ENCODE data around the gene DPEP1.

DPEP1 gene

GRCh38 chr16:89604764-89605163, 8.7 kb upstream of the DPEP1 start:
- DNase-seq (ENCODE audit: extremely low spot score) = no peak
- POLR2A ChIA-PET = no interaction called here
- CTCF ChIA-PET = no interaction called here
- TF ChIP-seq CTCF (IDR thresholded peaks at IDR 0.05; ENCODE audit: control extremely low read depth, extremely low read depth, low read depth, missing control alignments) = no peak

- ChIA-PET POLR2A (no interaction called here), CTCF (interaction anchor here (1.0 kb wide), 1 partner anchor 9 kb away, joined by 3 read pairs; no protein-coding TSS in a partner anchor)
- TF ChIP-seq CTCF (IDR thresholded peaks at IDR 0.05; ENCODE audit: control extremely low read depth, extremely low read depth, low read depth, missing control alignments) = no peak
- DNase-seq (ENCODE audit: extremely low spot score) = no peak
These were observed 8.1 kb upstream of the DPEP1 start for GRCh38 chr16:89605186-89605970.

GRCh38 chr16:89606006-89606405, 7.4 kb upstream of the DPEP1 start:
- TF ChIP-seq CTCF (IDR thresholded peaks at IDR 0.05; ENCODE audit: control extremely low read depth, extremely low read depth, low read depth, missing control alignments) = no peak
- DNase-seq (ENCODE audit: extremely low spot score) = no peak
- CTCF ChIA-PET = interaction anchor here (1.0 kb wide), 2 partner anchors 8 to 11 kb away, joined by 3 read pairs; no protein-coding TSS in a partner anchor
- POLR2A ChIA-PET = interaction anchor here (0.5 kb wide), 1 partner anchor 13 kb away, joined by 4 read pairs; no protein-coding TSS in a partner anchor

- DNase-seq (ENCODE audit: extremely low spot score) = no peak
- CTCF ChIA-PET = interaction anchor here (1.3 kb wide), 1 partner anchor 30 kb away, joined by 3 read pairs; no protein-coding TSS in a partner anchor
- no peak for TF ChIP-seq CTCF (IDR thresholded peaks at IDR 0.05; ENCODE audit: control extremely low read depth, extremely low read depth, low read depth, missing control alignments)
- POLR2A ChIA-PET = no interaction called here
These were observed 6.0 kb upstream of the DPEP1 start for GRCh38 chr16:89607453-89607852.

- ChIA-PET POLR2A (no interaction called here), CTCF (interaction anchor here (0.6 to 1.3 kb wide), 2 partner anchors 30 to 236 kb away, joined by 3 read pairs; no protein-coding TSS in a partner anchor)
- TF ChIP-seq CTCF (IDR thresholded peaks at IDR 0.05; ENCODE audit: control extremely low read depth, extremely low read depth, low read depth, missing control alignments) = no peak
- DNase-seq (ENCODE audit: extremely low spot score) = no peak
These were observed 5.3 kb upstream of the DPEP1 start for GRCh38 chr16:89607937-89608740.

- CTCF ChIA-PET = no interaction called here
- POLR2A ChIA-PET = no interaction called here
- TF ChIP-seq CTCF (IDR thresholded peaks at IDR 0.05; ENCODE audit: control extremely low read depth, extremely low read depth, low read depth, missing control alignments) = no peak
- DNase-seq (ENCODE audit: extremely low spot score) = no peak
These were observed 3.4 kb upstream of the DPEP1 start for GRCh38 chr16:89610108-89610453.
